OCI-LY1 (cell line): ENCODE measurements around the gene YLPM1.

Experiments
- H2AFZ ChIP-seq: fragments of 200-600 bp; sonication (generic), shearing (Covaris generic); 2 replicates; pipeline ENCODE4 v1.6.0; 2014; ENCODE audit warnings: antibody characterized with exemption, mild to moderate bottlenecking, low read length
- H3F3A ChIP-seq: fragments of 200-600 bp; sonication (generic), shearing (Covaris generic); 2 replicates; pipeline ENCODE4 v1.6.0; 2014; ENCODE audit warnings: mild to moderate bottlenecking, antibody characterized with exemption, low read length, moderate library complexity; ENCODE audit not compliant: insufficient read depth
- H3K27ac ChIP-seq: fragments of 200-600 bp; sonication (generic); 2 replicates; pipeline ENCODE4 v1.5.1; 2014; ENCODE audit warnings: low read length, mixed run types, mild to moderate bottlenecking, low read depth; ENCODE audit not compliant: poor library complexity, severe bottlenecking
- H3K27me3 ChIP-seq: fragments of 200-600 bp; sonication (generic); 2 replicates; pipeline ENCODE4 v1.6.0; 2014; ENCODE audit warnings: antibody characterized with exemption, mild to moderate bottlenecking, low read length, moderate library complexity; ENCODE audit not compliant: insufficient read depth
- H3K36me3 ChIP-seq: fragments of 200-600 bp; sonication (generic); 2 replicates; pipeline ENCODE4 v1.6.1; 2014; ENCODE audit warnings: mild to moderate bottlenecking, antibody characterized with exemption, low read length, moderate library complexity, mixed read lengths; ENCODE audit not compliant: insufficient read depth
- H3K4me1 ChIP-seq: fragments of 200-600 bp; sonication (generic); 2 replicates; pipeline ENCODE4 v1.5.1; 2014; ENCODE audit warnings: mild to moderate bottlenecking, low read length, moderate library complexity; ENCODE audit not compliant: insufficient read depth, severe bottlenecking
- H3K4me2 ChIP-seq: fragments of 200-600 bp; sonication (generic), shearing (Covaris generic); 2 replicates; pipeline ENCODE4 v1.6.1; 2014; ENCODE audit warnings: low read length
- H3K4me3 ChIP-seq: fragments of 200-600 bp; sonication (generic); 2 replicates; pipeline ENCODE4 v1.5.1; 2014; ENCODE audit warnings: low read length, low read depth, mild to moderate bottlenecking, mixed read lengths; ENCODE audit not compliant: poor library complexity, severe bottlenecking
- H3K79me2 ChIP-seq: fragments of 200-600 bp; shearing (Covaris generic); 2 replicates; pipeline ENCODE4 v1.6.1; 2016; ENCODE audit warnings: mixed run types, low read length, mixed read lengths; ENCODE audit not compliant: insufficient read depth
- H3K9ac ChIP-seq: fragments of 200-600 bp; sonication (generic), shearing (Covaris generic); 2 replicates; pipeline ENCODE4 v1.6.1; 2014; ENCODE audit warnings: mild to moderate bottlenecking, low read length, mixed read lengths
- H3K9me2 ChIP-seq: fragments of 200-600 bp; sonication (generic), shearing (Covaris generic); 2 replicates; pipeline ENCODE4 v1.6.1; 2014; ENCODE audit warnings: low read depth, mild to moderate bottlenecking, low read length, mixed read lengths
- H3K9me3 ChIP-seq: fragments of 200-600 bp; shearing (Covaris generic); 2 replicates; pipeline ENCODE4 v1.6.1; 2014; ENCODE audit warnings: low read length, mixed read lengths
- H4K20me1 ChIP-seq: fragments of 200-600 bp; sonication (generic), shearing (Covaris generic); 2 replicates; pipeline ENCODE4 v1.6.0; 2016; ENCODE audit warnings: mild to moderate bottlenecking, low read length; ENCODE audit not compliant: insufficient read depth
- EZH2 ChIP-seq: fragments of 200-600 bp; sonication (generic), shearing (Covaris generic); IDR thresholded peaks from 2 replicates; pipeline ENCODE4 v1.8.0; 2017; ENCODE audit warnings: borderline replicate concordance, mixed run types, mild to moderate bottlenecking, antibody characterized with exemption, low read length, moderate library complexity, mixed read lengths
- TF ChIP-seq, protein P1 (sequence below): fragments of 200-600 bp; sonication (generic), shearing (Covaris generic); IDR thresholded peaks from 2 replicates; pipeline ENCODE4 v1.5.1; 2017; ENCODE audit warnings: mild to moderate bottlenecking, antibody characterized with exemption, low read length, moderate library complexity, mixed read lengths

The YLPM1 gene

GRCh38 chr14:74765721-74766120 lies 2.6 kb downstream of the YLPM1 start:
- Histone ChIP-seq H3F3A (no peaks in the 10 kb centered on the region), H3K79me2 (peaks cover 55% of the 10 kb centered on the region), H3K4me1 (peaks cover 50% of the 10 kb centered on the region), H3K4me2 (peak overlapping the region; percentile 79), H3K4me3 (peak overlapping the region; percentile 70), H3K27me3 (no peaks in the 10 kb centered on the region), H3K36me3 (peaks cover 34% of the 10 kb centered on the region), H3K9me2 (no peaks in the 10 kb centered on the region), H3K9ac (peak overlapping the region; percentile 82), H3K9me3 (no peaks in the 10 kb centered on the region), H3K27ac (no peak overlapping the region), H4K20me1 (no peaks in the 10 kb centered on the region), H2AFZ (no peak overlapping the region)
- TF ChIP-seq, protein P1, sequence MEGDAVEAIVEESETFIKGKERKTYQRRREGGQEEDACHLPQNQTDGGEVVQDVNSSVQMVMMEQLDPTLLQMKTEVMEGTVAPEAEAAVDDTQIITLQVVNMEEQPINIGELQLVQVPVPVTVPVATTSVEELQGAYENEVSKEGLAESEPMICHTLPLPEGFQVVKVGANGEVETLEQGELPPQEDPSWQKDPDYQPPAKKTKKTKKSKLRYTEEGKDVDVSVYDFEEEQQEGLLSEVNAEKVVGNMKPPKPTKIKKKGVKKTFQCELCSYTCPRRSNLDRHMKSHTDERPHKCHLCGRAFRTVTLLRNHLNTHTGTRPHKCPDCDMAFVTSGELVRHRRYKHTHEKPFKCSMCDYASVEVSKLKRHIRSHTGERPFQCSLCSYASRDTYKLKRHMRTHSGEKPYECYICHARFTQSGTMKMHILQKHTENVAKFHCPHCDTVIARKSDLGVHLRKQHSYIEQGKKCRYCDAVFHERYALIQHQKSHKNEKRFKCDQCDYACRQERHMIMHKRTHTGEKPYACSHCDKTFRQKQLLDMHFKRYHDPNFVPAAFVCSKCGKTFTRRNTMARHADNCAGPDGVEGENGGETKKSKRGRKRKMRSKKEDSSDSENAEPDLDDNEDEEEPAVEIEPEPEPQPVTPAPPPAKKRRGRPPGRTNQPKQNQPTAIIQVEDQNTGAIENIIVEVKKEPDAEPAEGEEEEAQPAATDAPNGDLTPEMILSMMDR = no peak
- TF ChIP-seq EZH2 = no peak

GRCh38 chr14:74771399-74771798 lies 8.3 kb downstream of the YLPM1 start:
- peaks cover 50% of the 10 kb centered on the region for H3K79me2 ChIP-seq
- H3K4me2 ChIP-seq = no peak overlapping the region
- peaks cover 67% of the 10 kb centered on the region for H3K36me3 ChIP-seq
- H3K4me3 ChIP-seq = no peak overlapping the region
- no peaks in the 10 kb centered on the region for H3K27me3 ChIP-seq
- no peaks in the 10 kb centered on the region for H3K9me2 ChIP-seq
- no peak overlapping the region for H3K27ac ChIP-seq
- H2AFZ ChIP-seq = no peak overlapping the region
- H3F3A ChIP-seq = no peaks in the 10 kb centered on the region
- no peak overlapping the region for H3K9ac ChIP-seq
- H4K20me1 ChIP-seq = no peaks in the 10 kb centered on the region
- H3K4me1 ChIP-seq = peaks cover 18% of the 10 kb centered on the region
- H3K9me3 ChIP-seq = no peaks in the 10 kb centered on the region
- no peak for TF ChIP-seq EZH2
- TF ChIP-seq, protein P1 = no peak

GRCh38 chr14:74784634-74785033 lies 21.5 kb downstream of the YLPM1 start:
- H3K36me3 ChIP-seq = peaks cover 97% of the 10 kb centered on the region

More at GRCh38 chr14:74784634-74785033, 21.5 kb downstream of the YLPM1 start:
- no peaks in the 10 kb centered on the region for H4K20me1 ChIP-seq
- no peak overlapping the region for H3K9ac ChIP-seq
- H2AFZ ChIP-seq = no peak overlapping the region
- no peaks in the 10 kb centered on the region for H3K9me2 ChIP-seq
- no peaks in the 10 kb centered on the region; the same call in 1 of the 2 replicates for H3K79me2 ChIP-seq
- H3F3A ChIP-seq = no peaks in the 10 kb centered on the region
- TF ChIP-seq, protein P1 = no peak
- TF ChIP-seq EZH2 = no peak
- H3K27me3 ChIP-seq = no peaks in the 10 kb centered on the region
- no peak overlapping the region for H3K4me2 ChIP-seq
- H3K27ac ChIP-seq = no peak overlapping the region
- no peaks in the 10 kb centered on the region for H3K9me3 ChIP-seq
- H3K4me1 ChIP-seq = no peaks in the 10 kb centered on the region
- H3K4me3 ChIP-seq = no peak overlapping the region
